ENCODE data around the gene TFAP2A.

GRCh38 chr6:10414756-10415616 is at the start of gene TFAP2A:
- TF ChIP-seq POLR2A (IDR thresholded peaks at IDR 0.05) (no peak), CTCF (IDR thresholded peaks at IDR 0.05) (no peak), EP300 (IDR thresholded peaks at IDR 0.05) (no peak)
